Measurements from ENCODE around the gene TMUB1. TPM values are rescaled to one million over a fixed set of nuclear protein-coding genes. Genes with fewer than 3 reads are reported as not detected.

TMUB1 gene
- total RNA-seq, 1 experiment from 2014 or later = 68.1 TPM

- H3K4me3 Mint-ChIP-seq (ENCODE audit: unreplicated experiment) = peak overlapping the region; percentile 93
- no peaks in the 10 kb centered on the region for H3K27me3 Mint-ChIP-seq (ENCODE audit: insufficient read depth, unreplicated experiment)
- Histone ChIP-seq H3K4me3 (ENCODE audit: low read depth, low read length) (peak overlapping the region; percentile 98), H3K4me1 (peaks cover 21% of the 10 kb centered on the region), H3K9me3 (no peaks in the 10 kb centered on the region), H3K27me3 (replicated peaks; ENCODE audit: control insufficient read depth, insufficient read depth, low read length) (no peaks in the 10 kb centered on the region), H3K36me3 (ENCODE audit: control insufficient read depth, insufficient read depth, low read length) (no peaks in the 10 kb centered on the region)
- peak overlapping the region; percentile 87 for H3K27ac Mint-ChIP-seq (ENCODE audit: unreplicated experiment)
- TF ChIP-seq CTCF (IDR thresholded peaks at IDR 0.05; ENCODE audit: insufficient read depth in 1 of 2, low read depth in 1 of 2, low read length in 1 of 2, severe bottlenecking in 1 of 2, unreplicated experiment in 1 of 2) = no peak
- POLR2A ChIA-PET = interaction anchor here (2.0 kb wide), 1 partner anchor 20 kb away, joined by 21 read pairs; no protein-coding TSS in a partner anchor
- DNase-seq = no peak
- intact Hi-C loops (cut with micrococcal nuclease; ENCODE audit: unreplicated experiment) = loop anchor here (2.0 kb wide), 1 partner anchor 54 kb away; the partner anchor contains the start of gene ABCB8
- CTCF ChIA-PET = interaction anchor here (0.7 to 1.2 kb wide), 2 partner anchors 54 to 120 kb away, joined by 3 read pairs; partner anchors contain the start of gene ABCB8
- peaks cover 43% of the 10 kb centered on the region for H3K36me3 Mint-ChIP-seq (ENCODE audit: insufficient read depth, unreplicated experiment)
- no TSS peak for BruUV-seq (replicated peaks)
- no peaks in the 10 kb centered on the region for H3K9me3 Mint-ChIP-seq (ENCODE audit: unreplicated experiment)
- H3K4me1 Mint-ChIP-seq (ENCODE audit: low read depth, unreplicated experiment) = peaks cover 13% of the 10 kb centered on the region
These were observed 887 bp downstream of the TMUB1 start for GRCh38 chr7:151082141-151083070.

DNA sequence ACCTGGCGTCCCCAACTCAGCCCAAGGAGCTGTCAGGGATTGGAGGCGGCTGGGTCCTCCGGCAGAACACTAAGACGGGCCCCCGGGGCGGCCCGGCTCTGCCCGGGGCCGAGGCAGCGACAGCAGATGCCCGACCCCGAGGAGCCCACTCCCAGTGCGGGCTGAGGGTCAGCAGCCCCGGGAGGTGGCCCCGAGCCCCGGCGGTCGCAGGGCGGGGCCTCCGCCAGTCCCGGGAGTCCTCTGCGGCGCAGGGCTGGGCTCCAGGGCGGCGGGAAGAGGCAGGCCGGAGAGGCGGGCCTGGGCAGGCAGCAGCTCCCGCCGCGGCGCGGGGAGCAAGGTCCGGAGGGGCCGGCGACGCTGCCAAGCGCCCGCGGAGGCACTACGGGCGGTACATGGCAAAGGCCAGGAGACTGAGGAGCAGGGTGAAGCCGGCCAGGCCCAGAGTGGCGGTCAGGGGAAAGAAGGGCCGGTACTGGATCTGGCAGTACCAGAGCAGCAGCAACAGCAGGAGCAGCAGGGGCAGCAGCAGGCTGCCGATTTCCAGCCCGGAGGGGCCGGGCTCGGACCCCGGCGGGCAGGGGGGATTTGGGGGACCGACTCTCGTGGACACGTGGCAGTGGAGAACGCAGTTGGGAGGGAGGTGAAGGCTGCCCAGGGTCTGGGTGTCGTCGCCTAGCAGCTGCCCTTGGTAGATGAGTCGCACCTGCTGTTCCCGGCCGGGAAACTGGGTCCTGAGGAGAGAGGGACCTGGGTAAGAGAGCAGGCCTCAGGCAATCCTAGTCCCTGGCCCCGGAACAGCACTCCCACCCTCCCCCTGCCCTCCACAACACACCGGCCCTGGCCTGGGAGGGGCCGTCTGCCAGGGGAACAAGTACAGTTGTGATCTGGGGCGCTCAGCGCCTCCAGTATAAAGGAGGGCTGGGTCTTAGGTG is 1.9 kb downstream of the TMUB1 start:
- Mint-ChIP-seq H3K27ac (ENCODE audit: unreplicated experiment) (peak overlapping the region; percentile 87), H3K27me3 (ENCODE audit: insufficient read depth, unreplicated experiment) (no peaks in the 10 kb centered on the region), H3K36me3 (ENCODE audit: insufficient read depth, unreplicated experiment) (peaks cover 53% of the 10 kb centered on the region), H3K4me1 (ENCODE audit: low read depth, unreplicated experiment) (peaks cover 13% of the 10 kb centered on the region), H3K9me3 (ENCODE audit: unreplicated experiment) (no peaks in the 10 kb centered on the region), H3K4me3 (ENCODE audit: unreplicated experiment) (peak overlapping the region; percentile 93)
- intact Hi-C loops (cut with micrococcal nuclease; ENCODE audit: unreplicated experiment) = loop anchor here (2.0 kb wide), 1 partner anchor 53 kb away; the partner anchor contains the start of gene ABCB8
- ChIA-PET CTCF (interaction anchor here (0.6 to 1.6 kb wide), 5 partner anchors 19 to 63 kb away, joined by 3 to 13 read pairs (median 3); partner anchors contain the start of gene CDK5), POLR2A (interaction anchor here (0.7 to 1.8 kb wide), 5 partner anchors 13 to 172 kb away, joined by 3 to 25 read pairs (median 10); partner anchors contain the start of gene ABCB8)
- DNase-seq = peak; percentile 40 to 49
- Histone ChIP-seq H3K4me3 (ENCODE audit: low read depth, low read length) (peak overlapping the region; percentile 98), H3K36me3 (ENCODE audit: control insufficient read depth, insufficient read depth, low read length) (no peaks in the 10 kb centered on the region), H3K9me3 (no peaks in the 10 kb centered on the region), H3K27me3 (replicated peaks; ENCODE audit: control insufficient read depth, insufficient read depth, low read length) (no peaks in the 10 kb centered on the region), H3K4me1 (peaks cover 26% of the 10 kb centered on the region)
- BruUV-seq (replicated peaks) = no TSS peak
- no peak for TF ChIP-seq CTCF (IDR thresholded peaks at IDR 0.05; ENCODE audit: insufficient read depth in 1 of 2, low read depth in 1 of 2, low read length in 1 of 2, severe bottlenecking in 1 of 2, unreplicated experiment in 1 of 2)
